Skin epidermis (tissue), 12 donors: ENCODE results near the gene SLC46A2.
A peak's percentile ranks its signal among the peaks of the same experiment; 100 is the strongest.

ENCODE experiments used
- H3K27ac ChIP-seq, 21 experiments: fragments of 200-600 bp; sonication (generic) in 11 of 21; one replicate each; pipeline ENCODE4 v1.5.0; 2020; ENCODE audit warnings: mild to moderate bottlenecking in 3 of 21, inconsistent platforms in 2 of 21, moderate library complexity in 2 of 21
- H3K4me3 ChIP-seq, 7 experiments: fragments of 200-600 bp; sonication (generic) in 2 of 7; one replicate each; pipeline ENCODE4 v1.5.0; 2020; ENCODE audit warnings: inconsistent platforms in 2 of 7, mild to moderate bottlenecking in 2 of 7, moderate library complexity in 1 of 7

Gene SLC46A2

GRCh38 chr9:112890106-112891081 is at the start of gene SLC46A2:
TSS of gene SLC46A2 (minus strand) at chr9:112890876. CDS start at chr9:112890681, 195 bp downstream.
- peak within 1 kb of the TSS in 2 of 21 experiments; percentile 6 to 38 for H3K27ac ChIP-seq
- H3K4me3 ChIP-seq: peak within 1 kb of the TSS in 6 of 7 experiments; percentile 17 to 27 (median 22)

GRCh38 chr9:112939418-112939817 is 48.7 kb upstream of the SLC46A2 start:
- Histone ChIP-seq H3K27ac (no peak overlapping the region), H3K4me3 (no peak overlapping the region)

GRCh38 chr9:112933696-112934095 is 43.0 kb upstream of the SLC46A2 start:
- H3K4me3 ChIP-seq: no peak overlapping the region
- H3K27ac ChIP-seq: no peak overlapping the region

- no peak overlapping the region for H3K4me3 ChIP-seq
- H3K27ac ChIP-seq: no peak overlapping the region
Measured at GRCh38 chr9:112925058-112925641, 34.5 kb upstream of the SLC46A2 start.

GRCh38 chr9:112921549-112921948 is 30.9 kb upstream of the SLC46A2 start:
- H3K4me3 ChIP-seq: no peak overlapping the region
- no peak overlapping the region for H3K27ac ChIP-seq

- peak overlapping the region in 1 of 21 experiments; percentile 19 for H3K27ac ChIP-seq
- H3K4me3 ChIP-seq: no peak overlapping the region
Measured at GRCh38 chr9:112917987-112918362, 27.3 kb upstream of the SLC46A2 start.

GRCh38 chr9:112917047-112917986 is 26.6 kb upstream of the SLC46A2 start:
- no peak overlapping the region for H3K4me3 ChIP-seq
- H3K27ac ChIP-seq: peak overlapping the region in 1 of 21 experiments; percentile 19

GRCh38 chr9:112914524-112914923 is 23.8 kb upstream of the SLC46A2 start:
- Histone ChIP-seq H3K4me3 (no peak overlapping the region), H3K27ac (no peak overlapping the region)

- no peak overlapping the region for H3K27ac ChIP-seq
- no peak overlapping the region for H3K4me3 ChIP-seq
Measured at GRCh38 chr9:112913326-112913725, 22.6 kb upstream of the SLC46A2 start.

- Histone ChIP-seq H3K4me3 (no peak overlapping the region), H3K27ac (no peak overlapping the region)
Measured at GRCh38 chr9:112912636-112913035, 22.0 kb upstream of the SLC46A2 start.

GRCh38 chr9:112911736-112912135 is 21.1 kb upstream of the SLC46A2 start:
- Histone ChIP-seq H3K4me3 (no peak overlapping the region), H3K27ac (no peak overlapping the region)

- Histone ChIP-seq H3K27ac (no peak overlapping the region), H3K4me3 (no peak overlapping the region)
Measured at GRCh38 chr9:112905084-112905483, 14.4 kb upstream of the SLC46A2 start.

- Histone ChIP-seq H3K4me3 (no peak overlapping the region), H3K27ac (no peak overlapping the region)
Measured at GRCh38 chr9:112900901-112901300, 10.2 kb upstream of the SLC46A2 start.

- Histone ChIP-seq H3K4me3 (no peak overlapping the region), H3K27ac (no peak overlapping the region)
Measured at GRCh38 chr9:112900488-112900887, 9.8 kb upstream of the SLC46A2 start.

- no peak overlapping the region for H3K4me3 ChIP-seq
- no peak overlapping the region for H3K27ac ChIP-seq
Measured at GRCh38 chr9:112898872-112899311, 8.2 kb upstream of the SLC46A2 start.

GRCh38 chr9:112896131-112896530 is 5.5 kb upstream of the SLC46A2 start:
- Histone ChIP-seq H3K4me3 (no peak overlapping the region), H3K27ac (no peak overlapping the region)

GRCh38 chr9:112894699-112895098 is 4.0 kb upstream of the SLC46A2 start:
- peak overlapping the region in 1 of 21 experiments; percentile 11 for H3K27ac ChIP-seq
- no peak overlapping the region for H3K4me3 ChIP-seq

GRCh38 chr9:112894041-112894440 is 3.4 kb upstream of the SLC46A2 start:
- no peak overlapping the region for H3K4me3 ChIP-seq
- H3K27ac ChIP-seq: peak overlapping the region in 1 of 21 experiments; percentile 11

- H3K4me3 ChIP-seq: no peak overlapping the region
- no peak overlapping the region for H3K27ac ChIP-seq
Measured at GRCh38 chr9:112892981-112893380, 2.3 kb upstream of the SLC46A2 start.

GRCh38 chr9:112891521-112891920 is 845 bp upstream of the SLC46A2 start:
- H3K27ac ChIP-seq: no peak overlapping the region
- H3K4me3 ChIP-seq: peak overlapping the region in 1 of 7 experiments; percentile 22
